CD8-positive, alpha-beta memory T cell (primary cell): ENCODE data around the gene ME3. TPM values are rescaled to one million over a fixed set of nuclear protein-coding genes. Genes with fewer than 3 reads are reported as not detected.

Source experiments
- CTCF ChIA-PET: fragments of 350-600 bp; sonication (Branson Sonifier 250); formaldehyde crosslinking; loops from one replicate; lab custom pipeline; 2021; ENCODE audit warnings: antibody characterized with exemption; lab: Charles Lee
- POLR2A ChIA-PET: fragments of 350-600 bp; sonication (Branson Sonifier 250); formaldehyde crosslinking; loops from one replicate; lab custom pipeline; 2021; ENCODE audit warnings: antibody characterized with exemption; lab: Charles Lee
- DNase-seq, 5 donors: peaks; one replicate each; pipeline versions ENCODE4 v3.0.0 to v3.0.0-alpha.2; 2020 to 2022; ENCODE audit warnings: mixed read lengths in 1 of 5
- H3K27ac ChIP-seq: one replicate; pipeline ENCODE4 v1.7.0; 2013; ENCODE audit warnings: low read depth, mild to moderate bottlenecking, low read length, moderate library complexity
- H3K27me3 ChIP-seq: 2 replicates; pipeline ENCODE4 v1.7.0; 2013; ENCODE audit warnings: low read length, mild to moderate bottlenecking; ENCODE audit not compliant: insufficient read depth, poor library complexity, severe bottlenecking
- H3K36me3 ChIP-seq: 2 replicates; pipeline ENCODE4 v1.7.0; 2013; ENCODE audit warnings: mild to moderate bottlenecking, low read length, moderate library complexity; ENCODE audit not compliant: insufficient read depth
- H3K4me1 ChIP-seq: 2 replicates; pipeline ENCODE4 v1.7.0; 2013; ENCODE audit warnings: mild to moderate bottlenecking, low read length, moderate library complexity; ENCODE audit not compliant: insufficient read depth
- H3K4me3 ChIP-seq: 2 replicates; pipeline ENCODE4 v1.7.0; 2013; ENCODE audit warnings: mild to moderate bottlenecking, low read length
- H3K9me3 ChIP-seq: 2 replicates; pipeline ENCODE4 v1.7.0; 2013; ENCODE audit warnings: mild to moderate bottlenecking, low read length
- H3K27ac Mint-ChIP-seq, 8 donors: one replicate each; pipeline ENCODE4 v1.8.0; 2020 to 2021; ENCODE audit warnings: mixed read lengths in 8 of 8, mild to moderate bottlenecking in 6 of 8, inconsistent platforms in 3 of 8, moderate library complexity in 3 of 8
- H3K27me3 Mint-ChIP-seq, 2 donors: one replicate each; pipeline ENCODE4 v1.8.0; 2020 to 2021; ENCODE audit warnings: mixed read lengths in 2 of 2, mild to moderate bottlenecking in 1 of 2, moderate library complexity in 1 of 2
- H3K36me3 Mint-ChIP-seq, 3 donors: one replicate each; pipeline ENCODE4 v1.8.0; 2020 to 2021; ENCODE audit warnings: mixed read lengths in 3 of 3, inconsistent platforms in 1 of 3, mild to moderate bottlenecking in 1 of 3
- H3K4me1 Mint-ChIP-seq, 3 donors: one replicate each; pipeline ENCODE4 v1.8.0; 2020 to 2021; ENCODE audit warnings: mixed read lengths in 3 of 3, inconsistent platforms in 1 of 3, mild to moderate bottlenecking in 1 of 3
- H3K4me3 Mint-ChIP-seq, 7 donors: one replicate each; pipeline ENCODE4 v1.8.0; 2020 to 2021; ENCODE audit warnings: mixed read lengths in 7 of 7, mild to moderate bottlenecking in 6 of 7, moderate library complexity in 4 of 7, inconsistent platforms in 2 of 7
- H3K9me3 Mint-ChIP-seq, 5 donors: one replicate each; pipeline ENCODE4 v1.8.0; 2020 to 2022; ENCODE audit warnings: mixed read lengths in 5 of 5, mild to moderate bottlenecking in 3 of 5, moderate library complexity in 2 of 5, inconsistent platforms in 1 of 5
- polyA plus RNA-seq: library from polyadenylated mRNA; unstranded; fragments of 300-500 nt; fragmentation: Illumina TruSeq; gene quantifications from one replicate; pipeline ENCODE4 v1.2.3, GENCODE V29; 2021
- total RNA-seq, 2 experiments: library from RNA; stranded (reverse); gene quantifications; one replicate each; pipeline ENCODE4 v1.2.3, GENCODE V29; 2021

Gene ME3
- total and polyA plus RNA-seq, 3 experiments from 2014 or later = 1.0 to 1.3 TPM; not detected in 1

DNA sequence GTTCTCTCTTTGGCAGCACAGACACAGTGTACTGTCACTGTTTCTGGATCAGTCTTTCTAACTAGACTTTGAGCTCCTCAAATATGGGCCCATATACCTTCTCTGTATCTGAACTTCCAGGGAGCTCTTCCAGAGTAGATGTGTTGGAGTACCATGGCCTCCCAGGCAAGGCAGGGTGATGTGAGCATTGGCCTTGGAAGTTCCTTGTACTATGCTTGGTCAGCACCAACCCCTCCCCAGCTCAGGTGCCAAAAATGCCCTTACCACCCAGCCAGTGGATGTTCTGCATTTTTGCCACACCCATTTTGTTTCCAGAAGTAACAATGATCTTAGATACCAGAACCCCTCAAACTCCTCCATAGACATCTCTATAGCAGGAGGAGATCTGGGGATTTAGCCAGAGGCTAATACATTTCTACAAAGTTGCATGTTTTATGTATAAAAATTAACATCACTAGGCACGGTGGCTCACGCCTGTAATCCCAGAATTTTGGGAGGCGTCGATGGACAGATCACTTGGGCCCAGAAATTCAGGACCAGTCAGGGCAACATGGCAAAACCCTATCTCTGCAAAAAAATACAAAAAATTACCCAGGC, 165.1 kb downstream of the ME3 start:
- DNase-seq = no peak
- ChIA-PET CTCF (no interaction called here), POLR2A (no interaction called here)
- no peak overlapping the region for H3K4me3 ChIP-seq
- Mint-ChIP-seq H3K9me3 (no peaks in the 10 kb centered on the region), H3K4me1 (peaks cover 0 to 4% (median 0%) of the 10 kb centered on the region in 3 donors), H3K4me3 (no peak overlapping the region), H3K36me3 (no peaks in the 10 kb centered on the region), H3K27ac (no peak overlapping the region), H3K27me3 (peaks cover 2 to 4% of the 10 kb centered on the region in 2 donors)
- H3K4me1 ChIP-seq = peaks cover 11% of the 10 kb centered on the region
- no peaks in the 10 kb centered on the region for H3K9me3 ChIP-seq
- no peaks in the 10 kb centered on the region for H3K27me3 ChIP-seq
- H3K36me3 ChIP-seq = no peaks in the 10 kb centered on the region
- H3K27ac ChIP-seq = no peak overlapping the region

DNA sequence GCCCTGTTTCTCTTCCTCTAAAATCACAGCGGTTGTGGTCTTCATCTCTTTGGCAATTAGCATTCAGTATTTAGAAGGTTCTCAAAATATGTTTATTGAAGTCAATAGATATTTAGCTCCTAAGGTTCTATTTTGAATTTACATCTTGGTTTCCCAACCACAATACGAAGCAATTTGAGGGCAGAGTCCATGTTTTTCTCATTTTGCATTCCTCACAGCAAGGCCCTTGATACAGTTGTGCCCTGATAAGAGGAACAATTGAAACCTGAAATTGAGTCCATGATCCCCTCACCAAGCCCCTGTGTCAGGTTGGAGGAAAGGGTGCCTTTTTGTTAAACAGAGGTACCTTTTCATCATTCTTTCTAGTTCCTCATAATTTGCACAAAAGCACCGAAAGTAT, 166.2 kb downstream of the ME3 start:
- H3K27ac ChIP-seq = no peak overlapping the region
- Mint-ChIP-seq H3K27me3 (peaks cover 2 to 4% of the 10 kb centered on the region in 2 donors), H3K36me3 (no peaks in the 10 kb centered on the region), H3K9me3 (no peaks in the 10 kb centered on the region), H3K27ac (no peak overlapping the region), H3K4me3 (no peak overlapping the region), H3K4me1 (peaks cover 0 to 4% (median 0%) of the 10 kb centered on the region in 3 donors)
- no peak for DNase-seq
- no peaks in the 10 kb centered on the region for H3K9me3 ChIP-seq
- ChIA-PET POLR2A (no interaction called here), CTCF (no interaction called here)
- no peaks in the 10 kb centered on the region for H3K27me3 ChIP-seq
- H3K4me1 ChIP-seq = peaks cover 8% of the 10 kb centered on the region
- no peak overlapping the region for H3K4me3 ChIP-seq
- no peaks in the 10 kb centered on the region for H3K36me3 ChIP-seq

DNA sequence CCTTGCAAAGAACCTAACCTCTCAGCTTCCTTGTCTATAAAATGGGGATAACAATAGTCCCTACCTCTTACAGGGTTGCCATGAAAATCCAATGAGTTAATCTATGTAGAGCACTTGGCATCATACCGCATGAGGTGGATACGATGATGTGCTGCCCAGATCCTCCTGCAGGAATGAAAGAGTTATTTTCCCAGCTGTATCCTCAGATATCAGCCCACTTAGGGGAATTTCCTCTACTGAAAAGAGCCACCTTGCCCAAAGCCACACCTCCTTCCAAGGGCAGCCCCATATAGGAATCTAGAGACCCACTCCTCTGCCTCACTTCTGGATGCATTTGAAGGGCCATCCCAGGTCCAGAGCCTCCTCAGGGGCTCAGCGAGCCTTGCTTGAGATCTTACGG, 169.3 kb downstream of the ME3 start:
- CTCF ChIA-PET = no interaction called here
- H3K36me3 Mint-ChIP-seq = no peaks in the 10 kb centered on the region

DNA sequence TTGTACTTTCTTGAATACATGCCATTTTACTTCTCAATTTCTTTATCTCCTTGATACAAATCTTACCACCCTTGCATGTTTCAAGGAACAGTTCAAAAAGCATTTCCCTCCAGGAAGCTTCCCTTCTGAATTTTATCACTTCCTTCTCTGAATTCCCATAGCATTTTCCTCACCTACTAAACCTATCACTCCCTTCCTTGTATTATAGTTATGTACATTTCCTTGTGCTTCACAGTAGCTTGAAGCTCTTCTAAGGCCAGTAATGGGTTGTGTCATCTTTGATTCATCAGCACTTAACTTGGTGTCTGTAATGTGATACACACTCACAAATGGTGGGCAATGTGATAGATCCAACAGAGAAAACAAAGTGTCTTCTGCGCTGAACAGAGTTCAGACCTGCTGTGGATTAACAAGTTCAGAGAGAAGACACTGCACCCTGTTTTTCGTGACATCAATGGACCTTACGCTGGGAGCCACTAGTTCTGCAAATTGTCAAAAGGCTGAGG, 170.2 kb downstream of the ME3 start:
- Mint-ChIP-seq H3K4me3 (no peak overlapping the region), H3K27me3 (peaks cover 2 to 12% of the 10 kb centered on the region in 2 donors), H3K4me1 (peaks cover 0 to 4% (median 0%) of the 10 kb centered on the region in 3 donors), H3K27ac (no peak overlapping the region), H3K9me3 (no peaks in the 10 kb centered on the region), H3K36me3 (no peaks in the 10 kb centered on the region)
- ChIA-PET POLR2A (no interaction called here), CTCF (no interaction called here)
- no peaks in the 10 kb centered on the region for H3K36me3 ChIP-seq
- peaks cover 3% of the 10 kb centered on the region for H3K27me3 ChIP-seq
- H3K9me3 ChIP-seq = no peaks in the 10 kb centered on the region
- no peak overlapping the region for H3K27ac ChIP-seq
- DNase-seq = no peak
- H3K4me3 ChIP-seq = no peak overlapping the region
- peaks cover 8% of the 10 kb centered on the region for H3K4me1 ChIP-seq

More for the DNA sequence above, 169.3 kb downstream of the ME3 start:
- Histone ChIP-seq H3K27me3 (no peaks in the 10 kb centered on the region), H3K9me3 (no peaks in the 10 kb centered on the region), H3K27ac (no peak overlapping the region), H3K4me1 (peaks cover 8% of the 10 kb centered on the region), H3K4me3 (no peak overlapping the region), H3K36me3 (no peaks in the 10 kb centered on the region)
- H3K4me1 Mint-ChIP-seq = peaks cover 0 to 4% (median 0%) of the 10 kb centered on the region in 3 donors
- DNase-seq = no peak
- POLR2A ChIA-PET = interaction anchor here (0.7 kb wide), 1 partner anchor 15 kb away, joined by 3 read pairs; no protein-coding TSS in a partner anchor
- H3K4me3 Mint-ChIP-seq = no peak overlapping the region
- H3K27ac Mint-ChIP-seq = no peak overlapping the region
- peaks cover 2 to 12% of the 10 kb centered on the region in 2 donors for H3K27me3 Mint-ChIP-seq
- no peaks in the 10 kb centered on the region for H3K9me3 Mint-ChIP-seq

DNA sequence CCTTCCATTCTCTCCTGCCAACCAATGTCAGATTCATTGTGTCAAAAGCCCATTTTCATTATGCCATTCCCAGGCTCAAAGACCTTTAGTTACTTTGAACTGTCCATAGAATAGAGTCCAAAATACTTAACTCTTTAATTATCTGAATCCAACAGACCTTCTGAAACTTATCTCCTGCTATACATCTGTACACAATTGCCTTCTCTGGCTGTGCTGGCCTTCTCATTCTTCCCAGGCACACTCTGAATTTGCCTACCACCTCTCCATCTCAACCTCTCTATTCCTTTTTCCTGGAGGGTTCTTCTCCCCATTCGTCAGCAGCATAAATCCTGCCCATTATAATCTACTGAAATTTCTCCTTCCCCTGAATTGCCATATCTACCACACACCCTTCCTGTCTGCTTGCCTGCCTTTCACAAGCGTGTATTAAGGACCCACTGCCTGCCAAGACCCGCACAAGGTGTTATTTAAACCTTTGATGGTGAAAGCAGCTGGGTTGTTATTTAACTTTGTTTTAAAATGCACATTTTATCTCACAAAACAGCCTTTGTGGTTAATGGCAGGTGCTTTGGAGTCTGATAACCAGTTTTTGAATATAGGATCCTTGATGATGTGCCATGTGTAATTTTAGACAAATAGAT, 171.8 kb downstream of the ME3 start:
- peaks cover 8% of the 10 kb centered on the region for H3K4me1 ChIP-seq
- CTCF ChIA-PET = no interaction called here

DNA sequence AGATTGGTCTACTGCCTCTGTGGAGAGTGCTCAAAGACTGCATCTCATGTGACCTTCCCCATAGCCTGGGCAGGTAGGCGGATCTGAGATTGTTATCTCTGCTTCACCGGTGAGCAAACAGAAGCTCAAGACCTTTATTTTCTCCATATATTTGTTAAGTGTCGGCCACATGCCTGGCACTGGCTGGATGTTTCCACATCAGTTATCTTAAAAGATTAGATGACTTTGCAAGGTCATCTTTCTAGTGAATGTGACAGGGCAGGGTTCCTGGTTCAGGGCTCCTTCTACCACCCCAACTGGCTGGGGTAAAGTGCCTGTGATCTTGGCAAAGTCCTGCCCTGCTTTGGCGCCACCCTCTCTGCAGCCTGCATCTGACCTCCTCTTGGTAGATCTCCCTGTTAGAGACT, 172.7 kb downstream of the ME3 start:
- Histone ChIP-seq H3K27me3 (peaks cover 3% of the 10 kb centered on the region), H3K9me3 (no peaks in the 10 kb centered on the region), H3K27ac (no peak overlapping the region), H3K4me3 (no peak overlapping the region), H3K4me1 (peaks cover 8% of the 10 kb centered on the region), H3K36me3 (no peaks in the 10 kb centered on the region)
- ChIA-PET CTCF (no interaction called here), POLR2A (no interaction called here)
- Mint-ChIP-seq H3K27ac (peak overlapping the region in 1 of 8 donors; percentile 48), H3K4me1 (peaks cover 0 to 4% (median 0%) of the 10 kb centered on the region in 3 donors), H3K4me3 (no peak overlapping the region), H3K36me3 (no peaks in the 10 kb centered on the region), H3K27me3 (peaks cover 2 to 8% of the 10 kb centered on the region in 2 donors), H3K9me3 (no peaks in the 10 kb centered on the region)
- no peak for DNase-seq

More for the DNA sequence above, 171.8 kb downstream of the ME3 start:
- POLR2A ChIA-PET = no interaction called here
- H3K4me3 Mint-ChIP-seq = no peak overlapping the region
- H3K36me3 Mint-ChIP-seq = no peaks in the 10 kb centered on the region
- Histone ChIP-seq H3K9me3 (no peaks in the 10 kb centered on the region), H3K36me3 (no peaks in the 10 kb centered on the region), H3K27ac (no peak overlapping the region), H3K27me3 (peaks cover 3% of the 10 kb centered on the region), H3K4me3 (no peak overlapping the region)
- H3K27ac Mint-ChIP-seq = no peak overlapping the region
- no peaks in the 10 kb centered on the region for H3K9me3 Mint-ChIP-seq
- no peak for DNase-seq
- peaks cover 0 to 4% (median 0%) of the 10 kb centered on the region in 3 donors for H3K4me1 Mint-ChIP-seq
- H3K27me3 Mint-ChIP-seq = peaks cover 2 to 8% of the 10 kb centered on the region in 2 donors

DNA sequence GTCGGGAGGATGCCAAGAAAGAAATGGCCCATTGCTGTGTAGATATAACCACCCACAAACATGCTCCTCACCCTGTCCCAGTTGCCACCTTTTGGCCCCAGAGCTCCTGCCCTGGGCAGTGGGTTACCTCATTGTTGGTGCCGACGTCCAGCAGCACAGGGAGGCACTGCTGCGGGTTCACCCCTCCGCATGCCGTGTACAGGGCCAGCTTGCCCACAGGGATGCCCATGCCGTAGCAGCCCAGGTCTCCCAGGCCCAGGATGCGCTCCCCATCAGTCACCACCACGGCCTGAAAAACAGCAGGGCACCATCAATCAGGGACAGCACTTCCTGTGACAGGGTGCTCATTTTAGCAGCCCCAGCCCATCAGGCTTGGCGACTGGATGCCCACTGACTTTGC, 174.6 kb downstream of the ME3 start:
- H3K4me3 ChIP-seq = no peak overlapping the region
- no peaks in the 10 kb centered on the region for H3K36me3 ChIP-seq
- no peak for DNase-seq
- Mint-ChIP-seq H3K27ac (no peak overlapping the region), H3K36me3 (no peaks in the 10 kb centered on the region), H3K4me3 (no peak overlapping the region), H3K4me1 (no peaks in the 10 kb centered on the region), H3K9me3 (no peaks in the 10 kb centered on the region), H3K27me3 (peaks cover 2 to 8% of the 10 kb centered on the region in 2 donors)
- POLR2A ChIA-PET = no interaction called here
- no peaks in the 10 kb centered on the region for H3K4me1 ChIP-seq
- no peak overlapping the region for H3K27ac ChIP-seq
- CTCF ChIA-PET = no interaction called here
- no peaks in the 10 kb centered on the region for H3K9me3 ChIP-seq
- peaks cover 3% of the 10 kb centered on the region for H3K27me3 ChIP-seq

DNA sequence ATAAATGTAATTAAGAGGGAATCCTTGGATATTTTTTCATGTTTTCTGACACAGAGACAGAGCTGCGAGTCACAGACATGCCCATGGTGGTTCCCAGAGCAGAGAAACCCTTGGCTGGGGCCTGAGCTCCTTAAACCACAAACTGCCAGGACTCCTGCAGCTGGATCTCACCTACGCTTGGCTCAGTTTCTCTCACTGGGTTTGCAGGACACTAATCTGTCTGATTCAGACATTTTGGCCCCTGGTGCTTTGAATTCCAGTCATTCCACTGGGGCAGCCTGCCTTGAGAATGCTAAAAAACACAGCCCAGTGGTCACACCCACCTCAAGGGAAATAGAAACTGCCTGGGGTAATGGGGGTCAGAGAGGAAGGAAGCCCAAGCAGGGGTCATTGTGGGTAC, 175.1 kb downstream of the ME3 start:
- no peak for DNase-seq
- H3K27me3 Mint-ChIP-seq = peaks cover 2 to 8% of the 10 kb centered on the region in 2 donors
- Histone ChIP-seq H3K27me3 (peaks cover 3% of the 10 kb centered on the region), H3K9me3 (no peaks in the 10 kb centered on the region), H3K36me3 (no peaks in the 10 kb centered on the region), H3K27ac (no peak overlapping the region), H3K4me3 (no peak overlapping the region), H3K4me1 (no peaks in the 10 kb centered on the region)
- POLR2A ChIA-PET = no interaction called here
- H3K36me3 Mint-ChIP-seq = no peaks in the 10 kb centered on the region
- H3K4me3 Mint-ChIP-seq = no peak overlapping the region
- H3K9me3 Mint-ChIP-seq = no peaks in the 10 kb centered on the region
- no peaks in the 10 kb centered on the region for H3K4me1 Mint-ChIP-seq
- CTCF ChIA-PET = no interaction called here
- no peak overlapping the region for H3K27ac Mint-ChIP-seq
